B cell (primary cell): ENCODE data around the gene KCTD2.
"Not testable (repeated sequence)": the region's sequence is repeated elsewhere in the genome, so short reads cannot be mapped to it uniquely, and the experiment has no call there.

Experiments used
- CTCF ChIP-seq: fragments of 200-600 bp; IDR thresholded peaks from one replicate; pipeline ENCODE4 v1.8.0; 2022; ENCODE audit warnings: antibody characterized with exemption, mild to moderate bottlenecking
- EZH2 ChIP-seq: IDR thresholded peaks from 2 replicates; pipeline ENCODE4 v1.6.1; 2012; ENCODE audit warnings: borderline replicate concordance, low read depth, mild to moderate bottlenecking, moderate library complexity, low read length; ENCODE audit not compliant: insufficient read depth, poor library complexity, severe bottlenecking

DNA sequence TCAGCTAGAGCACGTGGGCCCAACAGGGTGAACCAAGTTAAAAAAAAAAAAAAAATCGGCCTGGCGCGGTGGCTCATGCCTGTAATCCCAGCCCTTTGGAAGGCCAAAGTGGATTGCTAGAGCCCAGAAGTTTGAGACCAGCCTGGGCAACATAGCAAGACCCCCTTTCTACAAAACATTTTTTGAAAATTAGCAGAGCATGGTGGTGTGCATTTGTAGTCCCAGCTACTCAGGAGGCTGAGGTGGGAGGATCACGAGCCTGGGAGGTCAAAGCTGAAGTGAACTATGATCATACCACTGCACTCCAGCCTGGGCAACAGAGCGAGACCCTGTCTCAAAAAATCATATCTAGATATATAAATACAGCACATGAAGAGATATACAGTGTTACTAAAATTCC, 40.9 kb upstream of the KCTD2 start:
- not testable (repeated sequence) for TF ChIP-seq CTCF, EZH2
